Glutamatergic neuron (in vitro differentiated cells): Measurements from ENCODE around the gene VTI1A. TPM values are rescaled to one million over a fixed set of nuclear protein-coding genes. Genes with fewer than 3 reads are reported as not detected.

Source experiments
- DNase-seq: peaks from one replicate; pipeline ENCODE4 v3.0.0; 2022
- H3K27ac Mint-ChIP-seq: one replicate; pipeline ENCODE4 v1.8.0; 2020; ENCODE audit warnings: mild to moderate bottlenecking, mixed read lengths, inconsistent platforms; ENCODE audit not compliant: unreplicated experiment
- H3K27me3 Mint-ChIP-seq: one replicate; pipeline ENCODE4 v1.8.0; 2020; ENCODE audit warnings: mild to moderate bottlenecking, moderate library complexity, mixed read lengths, inconsistent platforms; ENCODE audit not compliant: unreplicated experiment
- H3K36me3 Mint-ChIP-seq: one replicate; pipeline ENCODE4 v1.8.0; 2020; ENCODE audit warnings: mild to moderate bottlenecking, mixed read lengths, inconsistent platforms; ENCODE audit not compliant: unreplicated experiment
- H3K4me1 Mint-ChIP-seq: one replicate; pipeline ENCODE4 v1.8.0; 2020; ENCODE audit warnings: mild to moderate bottlenecking, low read depth, mixed read lengths, inconsistent platforms; ENCODE audit not compliant: unreplicated experiment
- H3K4me3 Mint-ChIP-seq: one replicate; pipeline ENCODE4 v1.8.0; 2020; ENCODE audit warnings: mild to moderate bottlenecking, mixed read lengths, inconsistent platforms; ENCODE audit not compliant: unreplicated experiment
- H3K9me3 Mint-ChIP-seq: one replicate; pipeline ENCODE4 v1.8.0; 2020; ENCODE audit warnings: mild to moderate bottlenecking, moderate library complexity, mixed read lengths, inconsistent platforms; ENCODE audit not compliant: unreplicated experiment
- CTCF ChIP-seq: fragments of 200-600 bp; sonication (generic); IDR thresholded peaks from one replicate; pipeline ENCODE4 v1.5.0; 2021; ENCODE audit not compliant: partially characterized antibody, unreplicated experiment
- total RNA-seq: library from RNA; stranded (reverse); fragmentation: NEBNext Ultra II Directional; extraction: Animal tissue kit (Norgen Biotek cat#: 25700); gene quantifications from one replicate; pipeline ENCODE4 v1.2.1, GENCODE V29; 2021; ENCODE audit not compliant: unreplicated experiment

VTI1A gene
- total RNA-seq, 1 donor from 2014 or later, result 61.0 TPM

DNA sequence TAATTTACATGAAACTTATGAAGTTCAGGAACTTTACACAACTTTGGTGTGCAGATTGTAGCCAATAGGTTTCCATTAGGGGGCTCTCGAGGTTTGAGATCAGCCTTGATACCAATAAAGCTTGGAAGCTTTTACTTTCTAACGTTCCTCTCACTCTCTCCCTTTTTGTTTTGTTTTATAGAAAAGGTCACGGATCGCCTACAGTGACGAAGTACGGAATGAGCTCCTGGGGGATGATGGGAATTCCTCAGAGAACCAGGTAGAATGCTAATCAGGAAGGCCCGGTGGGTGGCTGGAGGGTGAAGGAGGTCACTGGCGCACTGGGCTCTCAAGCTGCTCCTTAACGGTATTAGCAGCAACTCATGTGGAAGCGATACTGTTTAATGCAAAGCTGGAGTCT lies 79.9 kb downstream of the VTI1A start:
- H3K27me3 Mint-ChIP-seq, result no peaks in the 10 kb centered on the region
- no peak for DNase-seq
- no peaks in the 10 kb centered on the region for H3K36me3 Mint-ChIP-seq
- TF ChIP-seq CTCF, result no peak
- peaks cover 9% of the 10 kb centered on the region for H3K4me1 Mint-ChIP-seq
- H3K9me3 Mint-ChIP-seq, result no peaks in the 10 kb centered on the region
- no peak overlapping the region for H3K4me3 Mint-ChIP-seq
- no peak overlapping the region for H3K27ac Mint-ChIP-seq

GRCh38 chr10:112528235-112528634 lies 81.2 kb downstream of the VTI1A start:
- H3K9me3 Mint-ChIP-seq, result no peaks in the 10 kb centered on the region
- no peaks in the 10 kb centered on the region for H3K36me3 Mint-ChIP-seq
- TF ChIP-seq CTCF, result no peak
- no peak overlapping the region for H3K4me3 Mint-ChIP-seq
- no peak overlapping the region for H3K27ac Mint-ChIP-seq
- no peaks in the 10 kb centered on the region for H3K27me3 Mint-ChIP-seq
- H3K4me1 Mint-ChIP-seq, result peaks cover 12% of the 10 kb centered on the region
- no peak for DNase-seq

GRCh38 chr10:112531421-112531820 lies 84.4 kb downstream of the VTI1A start:
- no peak overlapping the region for H3K27ac Mint-ChIP-seq
- H3K4me3 Mint-ChIP-seq, result no peak overlapping the region

DNA sequence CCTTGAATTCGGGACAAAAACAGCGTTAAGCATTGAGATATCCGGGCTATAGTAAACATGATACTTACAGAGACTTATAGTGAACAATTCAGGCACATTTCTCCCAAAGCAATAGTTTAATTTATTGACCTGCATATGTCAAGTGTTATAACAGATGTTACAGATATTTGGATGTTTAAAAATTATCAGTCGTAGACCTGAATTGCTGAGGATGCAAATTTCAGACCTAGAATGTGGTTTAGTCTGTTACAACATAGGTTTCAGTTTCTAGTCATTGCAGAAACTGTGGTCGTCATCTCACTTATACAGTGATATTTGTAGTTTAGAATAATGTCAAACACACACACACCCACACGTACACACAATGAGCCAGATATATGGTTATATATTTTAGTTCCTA lies 85.2 kb downstream of the VTI1A start:
- no peak for TF ChIP-seq CTCF
- no peaks in the 10 kb centered on the region for H3K36me3 Mint-ChIP-seq
- no peak overlapping the region for H3K27ac Mint-ChIP-seq
- DNase-seq, result no peak
- H3K4me3 Mint-ChIP-seq, result no peak overlapping the region
- H3K27me3 Mint-ChIP-seq, result no peaks in the 10 kb centered on the region
- H3K4me1 Mint-ChIP-seq, result peaks cover 11% of the 10 kb centered on the region
- H3K9me3 Mint-ChIP-seq, result no peaks in the 10 kb centered on the region

More at GRCh38 chr10:112531421-112531820, 84.4 kb downstream of the VTI1A start:
- H3K4me1 Mint-ChIP-seq, result peaks cover 14% of the 10 kb centered on the region
- no peak for DNase-seq
- no peaks in the 10 kb centered on the region for H3K36me3 Mint-ChIP-seq
- H3K27me3 Mint-ChIP-seq, result no peaks in the 10 kb centered on the region
- TF ChIP-seq CTCF, result no peak
- H3K9me3 Mint-ChIP-seq, result no peaks in the 10 kb centered on the region

DNA sequence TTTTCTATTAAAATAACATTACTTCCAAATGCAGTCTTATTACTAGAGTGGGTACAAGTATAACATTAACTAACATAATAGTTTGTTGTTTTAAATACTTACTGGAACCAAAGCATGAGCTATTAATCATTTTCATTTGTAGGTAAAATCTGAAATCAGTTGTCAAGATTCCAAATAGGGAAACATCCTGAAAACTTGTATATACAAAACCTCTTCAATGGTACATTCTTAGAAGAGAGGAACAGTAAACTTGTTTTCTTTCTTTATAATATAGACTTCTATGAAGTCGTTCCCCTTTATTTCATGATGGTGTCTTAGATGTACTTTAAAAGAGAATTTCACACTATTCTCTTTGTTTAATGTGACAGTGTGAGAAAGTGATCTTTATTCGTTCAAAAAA lies 85.9 kb downstream of the VTI1A start:
- Mint-ChIP-seq H3K27ac (no peak overlapping the region), H3K36me3 (no peaks in the 10 kb centered on the region)
- DNase-seq, result no peak

More for the DNA sequence above, 85.9 kb downstream of the VTI1A start:
- Mint-ChIP-seq H3K4me1 (peaks cover 11% of the 10 kb centered on the region), H3K9me3 (no peaks in the 10 kb centered on the region), H3K4me3 (no peak overlapping the region), H3K27me3 (no peaks in the 10 kb centered on the region)
- no peak for TF ChIP-seq CTCF
